Measurements from ENCODE around the gene LRPAP1. TPM values are rescaled to one million over a fixed set of nuclear protein-coding genes. Genes with fewer than 3 reads are reported as not detected.

Gene LRPAP1
- total RNA-seq, 2 donors from 2014 or later: 175 to 270 TPM

GRCh38 chr4:3497523-3498389, 34.5 kb downstream of the LRPAP1 start:
- H3K4me1 ChIP-seq (replicated peaks): no peaks in the 10 kb centered on the region
- WGBS: 75% methylated on average over 20 of the region's 24 CpGs
- TF ChIP-seq POLR2A (IDR thresholded peaks at IDR 0.05) (no peak), POLR2AphosphoS5 (IDR thresholded peaks at IDR 0.05) (no peak), CTCF (IDR thresholded peaks at IDR 0.05) (no peak)
- H3K36me3 ChIP-seq: no peaks in the 10 kb centered on the region
- no peak for DNase-seq (ENCODE audit: low spot score)
- H3K4me3 ChIP-seq: no peak overlapping the region
- no peaks in the 10 kb centered on the region for H3K9me3 ChIP-seq
- no peaks in the 10 kb centered on the region for H3K27me3 ChIP-seq (replicated peaks; ENCODE audit: insufficient read depth)
- intact Hi-C loops (cut with DNase I): no loop called here
- no peak overlapping the region for H3K27ac ChIP-seq

- Histone ChIP-seq H3K36me3 (no peaks in the 10 kb centered on the region), H3K9me3 (no peaks in the 10 kb centered on the region), H3K4me3 (no peak overlapping the region), H3K4me1 (replicated peaks) (no peaks in the 10 kb centered on the region), H3K27me3 (replicated peaks; ENCODE audit: insufficient read depth) (no peaks in the 10 kb centered on the region), H3K27ac (no peak overlapping the region)
- intact Hi-C loops (cut with DNase I): no loop called here
- TF ChIP-seq CTCF (IDR thresholded peaks at IDR 0.05) (no peak), POLR2A (IDR thresholded peaks at IDR 0.05) (no peak), POLR2AphosphoS5 (IDR thresholded peaks at IDR 0.05) (no peak)
- WGBS: 91% methylated on average over 6 of the region's 6 CpGs
- DNase-seq (ENCODE audit: low spot score): no peak
These were observed 35.1 kb downstream of the LRPAP1 start for GRCh38 chr4:3497095-3497494.

DNA sequence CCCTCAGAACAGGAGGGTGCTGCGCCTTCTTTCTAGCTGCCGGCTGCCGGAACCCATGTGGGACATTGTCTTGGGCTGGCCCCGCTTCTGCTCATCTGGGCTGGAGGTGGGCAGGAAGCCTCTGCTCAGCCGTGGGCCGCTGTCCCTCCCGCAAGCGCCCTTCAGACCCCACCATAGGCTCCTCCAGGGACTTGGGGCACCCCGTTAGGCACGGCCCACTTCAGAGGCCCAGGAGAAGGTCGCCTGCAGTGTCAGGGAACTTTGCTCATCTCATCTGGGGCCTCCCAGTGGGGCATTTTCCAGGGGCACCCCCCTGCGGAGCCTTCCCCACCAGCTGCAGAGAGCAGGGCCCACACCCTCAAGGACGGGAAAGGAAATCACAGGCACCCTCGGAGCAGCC, 36.2 kb downstream of the LRPAP1 start:
- no peak overlapping the region for H3K4me3 ChIP-seq
- H3K27me3 ChIP-seq (replicated peaks; ENCODE audit: insufficient read depth): no peaks in the 10 kb centered on the region
- no peak for DNase-seq (ENCODE audit: low spot score)
- H3K9me3 ChIP-seq: no peaks in the 10 kb centered on the region
- intact Hi-C loops (cut with DNase I): no loop called here
- no peaks in the 10 kb centered on the region for H3K4me1 ChIP-seq (replicated peaks)
- 80% methylated on average over 12 of the region's 14 CpGs for WGBS
- no peaks in the 10 kb centered on the region for H3K36me3 ChIP-seq
- TF ChIP-seq CTCF (IDR thresholded peaks at IDR 0.05): no peak
- TF ChIP-seq POLR2AphosphoS5 (IDR thresholded peaks at IDR 0.05): no peak
- TF ChIP-seq POLR2A (IDR thresholded peaks at IDR 0.05): no peak
- no peak overlapping the region for H3K27ac ChIP-seq

DNA sequence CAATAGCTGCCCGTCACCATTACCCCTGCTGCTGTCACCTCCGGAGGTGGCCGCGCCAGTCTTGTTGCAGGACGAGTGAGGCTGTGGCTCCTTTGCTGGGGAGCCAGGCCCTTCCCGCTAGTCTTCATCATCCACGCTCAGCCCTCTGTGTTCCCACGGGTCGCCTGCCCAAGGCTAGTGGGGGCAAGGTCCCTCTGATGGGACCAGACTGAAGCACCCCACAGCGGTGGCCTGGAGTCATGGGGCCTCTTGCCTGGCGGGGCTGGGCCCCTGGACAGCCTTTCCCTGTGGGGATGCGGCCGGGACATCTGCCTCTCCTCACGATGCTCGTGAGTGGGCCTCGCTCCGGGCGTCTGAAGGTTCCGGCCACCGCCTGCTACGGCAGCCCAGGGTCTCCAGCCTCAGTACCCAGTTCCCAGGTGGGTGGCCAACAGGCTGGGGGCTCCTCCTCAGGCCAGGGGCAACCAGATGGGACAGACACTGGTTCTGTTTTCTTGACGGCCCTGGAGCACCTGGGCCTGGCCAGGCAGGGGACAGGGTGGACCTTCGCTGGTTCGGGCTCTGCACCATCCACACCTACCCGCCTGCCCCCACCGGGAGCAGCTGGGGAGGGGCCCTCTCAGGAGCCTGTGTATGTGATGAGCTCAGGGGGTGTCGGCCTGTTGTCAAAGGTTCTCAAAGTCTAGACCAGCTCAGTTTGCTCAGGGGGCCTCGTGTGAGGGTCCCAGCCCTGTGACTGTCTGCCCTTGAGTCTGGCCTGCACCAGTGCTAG, 36.8 kb downstream of the LRPAP1 start:
- TF ChIP-seq CTCF (IDR thresholded peaks at IDR 0.05) (no peak), POLR2A (IDR thresholded peaks at IDR 0.05) (no peak), POLR2AphosphoS5 (IDR thresholded peaks at IDR 0.05) (no peak)
- Histone ChIP-seq H3K4me3 (no peak overlapping the region), H3K36me3 (no peaks in the 10 kb centered on the region), H3K4me1 (replicated peaks) (no peaks in the 10 kb centered on the region), H3K27me3 (replicated peaks; ENCODE audit: insufficient read depth) (no peaks in the 10 kb centered on the region), H3K27ac (no peak overlapping the region), H3K9me3 (no peaks in the 10 kb centered on the region)
- intact Hi-C loops (cut with DNase I): no loop called here
- DNase-seq (ENCODE audit: low spot score): no peak
- 66% methylated on average over 13 of the region's 28 CpGs for WGBS

Measured in prostate gland (tissue), 2 donors.